Measurements from ENCODE around the gene ATP1B3.
"Not testable (repeated sequence)": the region's sequence is repeated elsewhere in the genome, so short reads cannot be mapped to it uniquely, and the experiment has no call there.

The ATP1B3 gene

DNA sequence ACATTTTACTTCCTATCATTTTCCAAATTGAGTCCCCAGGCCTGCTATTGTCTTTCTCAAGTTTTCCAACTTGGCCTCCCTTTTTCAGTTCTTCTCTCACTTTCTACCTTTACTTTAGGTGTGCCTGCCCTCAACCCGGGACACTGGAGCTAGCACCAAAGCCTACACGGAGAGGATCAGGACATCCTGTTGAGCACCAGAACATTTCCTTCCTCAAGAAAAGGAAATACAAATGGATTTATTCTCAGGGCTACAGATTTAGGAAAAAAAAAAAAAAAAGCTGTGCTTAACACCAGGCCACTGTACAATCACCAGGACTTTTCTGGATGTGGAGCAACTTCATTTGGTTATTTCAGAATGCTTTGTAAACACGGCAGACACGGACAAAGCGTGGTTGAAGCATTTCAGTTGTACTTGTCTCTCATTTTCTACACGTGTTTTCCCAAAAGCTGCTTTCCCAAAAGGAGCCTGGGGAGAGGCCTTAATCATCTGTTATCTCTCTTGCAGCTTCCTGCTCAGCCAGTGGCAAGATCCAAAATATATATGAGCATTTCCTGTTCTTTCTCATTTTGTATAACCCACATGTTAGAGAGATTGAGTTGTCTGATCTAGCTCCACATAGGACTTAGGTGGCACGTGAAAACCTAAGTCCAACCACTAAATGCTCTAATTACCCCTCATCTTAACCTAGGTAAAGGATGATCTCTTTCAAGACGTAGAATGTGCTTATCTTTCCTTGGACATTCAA is 15.5 kb upstream of the ATP1B3 start:
- no peak for DNase-seq (ENCODE audit: low spot score)

GRCh38 chr3:141862279-141862816 is 14.1 kb upstream of the ATP1B3 start:
- no peak for DNase-seq (ENCODE audit: low spot score)

DNA sequence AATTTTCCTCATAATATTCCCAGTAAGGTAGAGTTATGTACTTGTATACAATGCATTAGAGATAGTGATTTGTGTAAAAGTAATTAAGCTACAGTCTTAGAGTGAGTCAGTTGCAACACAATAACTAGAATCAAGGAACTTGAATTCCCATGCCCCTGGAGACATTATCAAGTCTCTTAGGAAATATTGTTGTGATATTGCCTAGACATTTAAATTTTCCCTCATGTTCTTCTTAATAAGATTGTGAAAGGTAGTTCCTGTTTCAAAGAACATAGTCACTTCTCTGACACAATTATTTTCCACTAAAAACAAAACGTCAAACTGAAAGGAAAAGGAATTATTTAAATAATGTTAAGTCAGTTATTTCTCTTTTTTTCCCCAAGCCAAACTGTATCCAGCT is 13.0 kb upstream of the ATP1B3 start:
- no peak for DNase-seq (ENCODE audit: low spot score)

DNA sequence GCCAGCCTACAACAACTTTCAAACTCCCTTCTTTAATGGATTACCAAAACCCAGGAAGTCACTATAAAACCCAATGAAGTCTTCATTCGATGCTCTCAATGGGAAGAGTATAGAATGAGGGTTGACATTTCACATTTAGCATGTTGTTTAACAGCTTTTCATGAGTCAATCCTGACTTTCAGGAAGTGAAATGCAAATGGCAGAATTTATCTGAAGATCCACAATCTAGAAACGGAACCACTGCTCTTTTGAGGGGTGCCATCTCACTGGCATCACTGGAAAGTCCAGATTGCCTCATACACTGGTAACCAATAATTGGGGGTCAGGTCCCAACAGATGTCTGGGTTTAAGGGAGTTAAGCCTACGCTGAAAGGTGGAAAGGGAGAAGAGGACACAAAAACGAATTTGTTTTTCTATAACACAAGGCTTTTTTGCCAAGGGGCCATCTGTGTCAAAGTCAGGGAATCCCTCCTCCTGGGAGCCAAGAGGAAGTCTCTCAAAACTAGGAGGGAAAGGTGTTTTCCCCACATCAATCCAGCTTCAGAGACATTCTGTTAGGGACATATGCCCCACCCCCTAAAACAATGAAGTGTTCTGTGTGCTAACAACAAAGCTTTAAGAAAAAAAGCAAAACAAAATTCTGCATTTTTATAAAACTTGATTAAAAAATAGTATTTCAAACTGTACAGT is 12.0 kb upstream of the ATP1B3 start:
- no peak for DNase-seq (ENCODE audit: low spot score)

DNA sequence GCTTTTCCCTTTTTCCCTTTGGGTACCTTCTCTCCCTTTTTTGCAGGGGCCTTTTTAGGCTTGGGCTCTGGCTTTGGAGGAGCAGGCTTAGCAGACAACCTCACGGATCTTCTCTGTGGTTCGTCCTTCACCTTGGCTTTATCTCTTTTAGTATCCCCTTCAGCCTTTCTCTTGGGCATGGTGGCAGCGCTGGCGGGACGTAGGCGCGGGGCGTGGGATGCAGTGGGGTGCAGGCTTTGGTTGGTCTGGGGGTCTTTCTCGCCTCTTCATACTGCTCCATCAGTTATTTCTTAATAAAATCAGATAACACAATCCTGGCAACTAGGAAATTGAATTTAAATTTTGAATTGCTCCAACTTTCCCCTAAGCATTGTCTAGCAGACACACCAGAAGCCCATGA is 11.3 kb upstream of the ATP1B3 start:
- DNase-seq (ENCODE audit: low spot score) = no peak

DNA sequence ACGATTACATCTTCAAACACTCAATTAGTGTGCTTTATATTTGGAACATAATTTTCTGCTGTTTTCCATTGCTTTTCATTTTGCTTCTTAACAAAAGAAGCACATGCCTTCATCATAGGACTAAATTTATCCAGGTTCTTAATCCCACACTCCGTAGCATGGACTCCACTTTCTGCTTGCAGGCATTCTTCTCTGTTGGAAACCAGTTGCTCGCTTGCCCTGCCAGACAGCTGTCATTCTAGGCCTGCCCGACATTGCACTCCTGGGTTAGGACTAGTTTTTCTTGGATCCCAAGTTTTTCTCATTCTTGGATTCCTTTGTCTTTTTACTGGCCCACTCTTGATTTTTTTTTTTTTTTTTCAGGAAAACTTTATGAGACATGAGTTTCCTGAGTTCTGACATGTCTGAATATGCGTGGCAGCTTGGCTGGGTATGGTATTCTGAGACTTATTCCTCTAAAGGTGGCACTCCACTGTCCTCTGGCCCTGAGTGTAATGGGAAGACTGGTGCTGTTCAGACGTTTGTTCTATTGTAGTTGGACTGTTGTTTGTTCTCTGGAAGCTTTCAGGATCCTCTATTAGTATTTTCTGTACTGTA is 6.3 kb upstream of the ATP1B3 start:
- no peak for DNase-seq (ENCODE audit: low spot score)

DNA sequence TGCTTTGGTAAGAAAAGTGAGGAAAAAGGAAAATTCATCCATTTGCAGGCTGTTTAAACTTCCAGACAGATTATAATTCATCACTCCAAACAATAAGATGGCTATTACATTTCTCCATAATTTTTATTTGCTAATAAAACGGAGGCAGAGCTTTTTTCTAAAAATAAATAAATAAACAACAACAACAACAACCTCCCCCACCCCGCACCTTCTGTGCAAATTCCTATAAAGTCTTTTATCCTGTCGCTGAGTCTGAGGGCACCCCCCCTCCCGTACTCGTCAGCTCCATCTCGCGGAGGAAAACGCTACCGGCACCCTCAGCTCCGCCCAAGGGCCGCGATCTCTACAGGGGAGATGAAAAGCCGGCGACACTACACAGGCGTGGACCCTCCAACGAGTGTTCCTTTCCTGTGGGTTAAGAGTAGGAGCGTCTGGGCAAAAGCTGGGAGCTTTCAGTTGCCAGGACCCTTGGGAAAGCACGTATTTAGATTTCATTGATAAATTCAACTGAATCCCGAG is 1.0 kb upstream of the ATP1B3 start:
- peak; percentile 91 for DNase-seq (ENCODE audit: low spot score)

- no peak for DNase-seq (ENCODE audit: low spot score)
These were observed 506 bp upstream of the ATP1B3 start for GRCh38 chr3:141875893-141876380.

DNA sequence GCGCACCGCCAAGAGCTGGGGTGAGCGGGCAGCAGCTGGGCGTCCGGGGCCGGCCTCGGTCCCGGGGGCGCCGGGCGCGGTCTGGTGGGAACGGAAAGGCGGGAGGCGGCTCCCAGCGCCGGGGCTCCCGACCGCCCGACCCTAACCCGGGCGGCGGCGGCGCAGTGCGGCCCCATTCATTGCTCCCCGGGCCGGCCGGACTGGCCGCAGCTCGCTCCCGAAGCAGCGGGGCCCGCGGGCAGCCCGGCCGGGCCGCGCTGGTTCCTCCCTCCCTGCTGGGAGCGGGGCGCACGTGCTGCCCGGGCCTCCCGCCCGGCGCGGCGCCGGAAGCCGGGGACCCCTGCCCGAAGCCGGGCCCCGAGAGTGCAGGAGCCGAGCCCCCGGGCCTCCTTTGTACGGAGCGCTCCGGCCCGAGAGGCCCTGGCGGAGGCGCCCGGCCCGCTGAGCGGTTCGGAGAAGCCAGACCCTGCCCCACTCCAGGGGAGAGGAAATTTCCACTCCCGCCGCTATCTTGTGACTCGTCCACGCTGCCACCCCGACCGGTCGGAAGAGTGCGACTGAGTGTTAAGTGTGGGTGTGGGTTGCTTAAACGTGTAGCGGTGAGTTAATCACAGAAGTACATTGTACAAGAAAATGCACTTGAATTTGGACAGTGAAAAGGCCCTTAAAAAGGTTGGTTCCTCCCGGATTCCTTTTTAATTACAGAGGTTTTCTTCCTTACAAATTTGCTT is 613 bp downstream of the ATP1B3 start:
- DNase-seq (ENCODE audit: low spot score) = peak; percentile 40

- DNase-seq (ENCODE audit: low spot score) = no peak
These were observed 1.5 kb downstream of the ATP1B3 start for GRCh38 chr3:141877911-141878310.

GRCh38 chr3:141878326-141878725 is 1.9 kb downstream of the ATP1B3 start:
- no peak for DNase-seq (ENCODE audit: low spot score)

GRCh38 chr3:141878817-141879216 is 2.4 kb downstream of the ATP1B3 start:
- DNase-seq (ENCODE audit: low spot score) = no peak

GRCh38 chr3:141881702-141882101 is 5.3 kb downstream of the ATP1B3 start:
- no peak for DNase-seq (ENCODE audit: low spot score)

- no peak for DNase-seq (ENCODE audit: low spot score)
These were observed 10.6 kb downstream of the ATP1B3 start for GRCh38 chr3:141887051-141887450.

GRCh38 chr3:141888548-141888947 is 12.1 kb downstream of the ATP1B3 start:
- DNase-seq (ENCODE audit: low spot score) = not testable (repeated sequence)

- no peak for DNase-seq (ENCODE audit: low spot score)
These were observed 18.2 kb downstream of the ATP1B3 start for GRCh38 chr3:141894524-141895176.

DNA sequence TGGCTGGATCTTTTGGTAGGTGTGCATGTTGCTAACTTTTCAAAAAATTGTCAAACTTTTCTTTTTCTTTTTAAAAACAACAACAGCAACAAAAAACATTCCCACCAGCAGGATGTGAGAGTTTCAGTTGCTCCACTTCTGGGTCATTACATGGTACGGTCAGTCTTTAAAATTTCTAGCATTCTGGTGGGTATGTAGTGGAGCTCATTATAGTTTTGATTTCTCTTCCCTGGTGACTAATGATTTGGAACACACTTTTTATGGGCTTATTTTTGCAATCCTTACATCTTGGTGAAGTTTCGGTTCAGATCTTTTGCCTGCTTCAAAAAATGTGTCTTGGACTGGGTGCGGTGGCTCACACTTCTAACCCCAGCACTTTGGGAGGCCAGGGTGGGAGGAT is 19.3 kb downstream of the ATP1B3 start:
- no peak for DNase-seq (ENCODE audit: low spot score)

DNA sequence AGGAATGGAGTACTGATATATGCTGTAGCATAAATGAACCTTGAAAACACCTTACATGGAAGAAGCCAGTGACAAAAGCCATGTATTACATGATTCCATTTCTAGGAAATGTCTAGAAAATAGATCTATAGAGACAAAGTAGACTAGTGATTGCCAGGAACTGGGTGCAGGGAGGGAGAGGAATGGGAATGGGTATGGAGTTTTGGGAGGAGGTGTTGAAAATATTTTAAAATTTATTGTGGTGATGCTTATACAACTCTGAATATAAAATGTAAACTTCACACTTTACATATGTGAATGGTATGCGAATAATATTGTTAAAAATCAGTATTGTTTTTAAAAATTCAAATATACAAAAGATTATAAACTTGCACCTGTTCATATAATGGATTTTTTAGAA is 22.5 kb downstream of the ATP1B3 start:
- DNase-seq (ENCODE audit: low spot score) = no peak

GRCh38 chr3:141900343-141900742 is 23.9 kb downstream of the ATP1B3 start:
- DNase-seq (ENCODE audit: low spot score) = no peak

DNA sequence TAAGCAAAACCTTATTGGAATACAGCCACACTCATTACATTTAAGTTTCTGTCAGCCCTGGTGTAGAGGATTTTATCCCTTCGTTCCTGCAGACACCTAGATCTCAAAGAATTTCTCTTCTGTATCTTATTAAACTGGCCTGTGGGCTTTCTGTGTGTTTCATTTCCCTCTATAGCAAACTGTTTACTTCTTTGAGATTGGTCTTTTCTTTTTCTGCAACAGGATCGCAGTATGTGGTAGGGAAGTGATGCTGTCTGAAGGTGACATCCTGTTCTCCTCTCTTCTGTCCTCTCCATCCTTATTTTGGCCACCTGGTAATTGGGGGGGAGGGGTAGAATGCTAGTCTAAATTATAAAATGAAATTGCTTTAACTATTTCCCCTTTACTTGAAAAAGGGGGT is 25.5 kb downstream of the ATP1B3 start:
- DNase-seq (ENCODE audit: low spot score) = no peak

DNA sequence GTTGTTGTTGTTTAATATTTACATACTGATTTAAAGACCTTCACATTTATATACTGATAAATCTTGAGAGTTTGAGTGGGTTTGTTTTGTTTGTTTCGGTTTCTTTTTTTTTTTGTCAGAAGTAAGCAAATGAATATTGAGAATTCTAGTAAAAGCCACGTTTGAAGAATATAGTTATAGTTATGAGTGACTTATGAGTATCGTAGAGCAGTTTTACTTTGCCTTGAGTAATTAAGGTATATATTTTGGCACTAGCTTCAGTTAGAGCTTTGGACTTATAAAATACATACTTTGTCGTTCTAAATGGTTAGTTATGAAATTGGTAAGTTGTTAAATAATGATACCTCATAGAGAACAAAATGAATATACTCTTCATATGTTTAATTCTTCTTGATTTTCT is 27.8 kb downstream of the ATP1B3 start:
- DNase-seq (ENCODE audit: low spot score) = no peak

All from globus pallidus (tissue), 1 donor.